GM12878 (cell line): Measurements from ENCODE around the gene CKMT2. TPM values are rescaled to one million over a fixed set of nuclear protein-coding genes. Genes with fewer than 3 reads are reported as not detected.

Experiments used
- HDGF ChIP-seq: fragments of 450-650 bp; IDR thresholded peaks from 2 replicates; pipeline ENCODE4 v1.6.1; 2016; ENCODE audit warnings: antibody characterized with exemption
- TCF12 ChIP-seq: IDR thresholded peaks from 2 replicates; pipeline ENCODE4 v1.6.1; 2011; ENCODE audit warnings: low read depth, mild to moderate bottlenecking, low read length
- polyA plus RNA-seq, 11 experiments: library from polyadenylated mRNA; depleted of rRNA in 4 of 11; unstranded in 6 of 11; stranded (reverse) in 5 of 11; fragments of >200 nt; fragmentation: Nextera tagmentation in 4 of 11; fragmentation: Illumina TruSeq in 1 of 11; extraction: Ambion mirVana in 4 of 11; extraction: Trizol in 1 of 11; gene quantifications; 1 replicate in 1 of 11; 2 replicates in 10 of 11; pipeline versions ENCODE4 v1.2.1 to v1.2.3, GENCODE V29; 2011 to 2016; ENCODE audit warnings: inconsistent platforms in 2 of 11, missing spikeins in 2 of 11, low read depth in 1 of 11
- total RNA-seq, 4 experiments: library from RNA; depleted of rRNA in 3 of 4; stranded (reverse); fragments of >200 nt in 3 of 4; fragmentation: Illumina TruSeq in 1 of 4; extraction: Trizol in 1 of 4; gene quantifications; 2 replicates each; pipeline versions ENCODE4 v1.2.1 to v1.2.3, GENCODE V29; 2013 to 2021
- TF ChIP-seq, protein P1 (sequence below): fragments of 450-650 bp; IDR thresholded peaks from 2 replicates; pipeline ENCODE4 v1.6.1; 2017; ENCODE audit warnings: mild to moderate bottlenecking, moderate library complexity
- TF ChIP-seq, protein P2 (sequence below): fragments of 450-650 bp; IDR thresholded peaks from 2 replicates; pipeline ENCODE4 v1.6.1; 2017; ENCODE audit warnings: mild to moderate bottlenecking, low read depth, inconsistent platforms; ENCODE audit not compliant: poor library complexity, severe bottlenecking
- TF ChIP-seq, protein P3 (sequence below): fragments of 450-650 bp; IDR thresholded peaks from 2 replicates; pipeline ENCODE4 v1.6.1; 2017; ENCODE audit warnings: mild to moderate bottlenecking, moderate library complexity

The CKMT2 gene
- total and polyA plus RNA-seq, 10 of the 15 experiments (the other 5 are each of a cell fraction or from before 2014, with no cell fraction given), result 0.70 to 1.2 TPM; not detected in 8

DNA sequence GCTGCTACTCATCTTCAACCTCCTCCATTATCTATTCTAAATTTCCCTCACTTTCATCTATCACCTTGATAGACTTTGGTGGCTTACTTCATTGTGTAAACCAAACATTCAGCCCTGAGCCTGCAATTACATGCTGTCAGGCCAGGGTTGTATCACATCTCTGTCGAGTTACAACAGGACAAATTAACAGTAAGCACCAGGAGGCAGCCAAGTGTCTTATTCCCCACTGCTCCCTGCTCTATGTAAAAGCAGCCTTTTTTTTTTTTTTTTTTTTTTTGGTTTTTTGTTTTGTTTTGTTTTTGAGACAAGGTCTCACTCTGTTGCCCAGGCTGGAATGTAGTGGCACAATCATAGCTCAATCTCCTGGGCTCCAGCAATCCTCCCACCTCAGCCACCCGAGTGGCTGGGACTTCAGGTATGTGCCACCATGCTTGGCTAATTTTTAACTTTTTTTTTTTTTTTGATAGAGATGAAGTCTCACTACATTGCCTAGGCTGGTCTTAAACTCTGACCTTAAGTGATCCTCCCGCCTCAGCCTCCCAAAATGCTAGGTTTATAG, 53.0 kb downstream of the CKMT2 start (continued):
- TF ChIP-seq, protein P1, sequence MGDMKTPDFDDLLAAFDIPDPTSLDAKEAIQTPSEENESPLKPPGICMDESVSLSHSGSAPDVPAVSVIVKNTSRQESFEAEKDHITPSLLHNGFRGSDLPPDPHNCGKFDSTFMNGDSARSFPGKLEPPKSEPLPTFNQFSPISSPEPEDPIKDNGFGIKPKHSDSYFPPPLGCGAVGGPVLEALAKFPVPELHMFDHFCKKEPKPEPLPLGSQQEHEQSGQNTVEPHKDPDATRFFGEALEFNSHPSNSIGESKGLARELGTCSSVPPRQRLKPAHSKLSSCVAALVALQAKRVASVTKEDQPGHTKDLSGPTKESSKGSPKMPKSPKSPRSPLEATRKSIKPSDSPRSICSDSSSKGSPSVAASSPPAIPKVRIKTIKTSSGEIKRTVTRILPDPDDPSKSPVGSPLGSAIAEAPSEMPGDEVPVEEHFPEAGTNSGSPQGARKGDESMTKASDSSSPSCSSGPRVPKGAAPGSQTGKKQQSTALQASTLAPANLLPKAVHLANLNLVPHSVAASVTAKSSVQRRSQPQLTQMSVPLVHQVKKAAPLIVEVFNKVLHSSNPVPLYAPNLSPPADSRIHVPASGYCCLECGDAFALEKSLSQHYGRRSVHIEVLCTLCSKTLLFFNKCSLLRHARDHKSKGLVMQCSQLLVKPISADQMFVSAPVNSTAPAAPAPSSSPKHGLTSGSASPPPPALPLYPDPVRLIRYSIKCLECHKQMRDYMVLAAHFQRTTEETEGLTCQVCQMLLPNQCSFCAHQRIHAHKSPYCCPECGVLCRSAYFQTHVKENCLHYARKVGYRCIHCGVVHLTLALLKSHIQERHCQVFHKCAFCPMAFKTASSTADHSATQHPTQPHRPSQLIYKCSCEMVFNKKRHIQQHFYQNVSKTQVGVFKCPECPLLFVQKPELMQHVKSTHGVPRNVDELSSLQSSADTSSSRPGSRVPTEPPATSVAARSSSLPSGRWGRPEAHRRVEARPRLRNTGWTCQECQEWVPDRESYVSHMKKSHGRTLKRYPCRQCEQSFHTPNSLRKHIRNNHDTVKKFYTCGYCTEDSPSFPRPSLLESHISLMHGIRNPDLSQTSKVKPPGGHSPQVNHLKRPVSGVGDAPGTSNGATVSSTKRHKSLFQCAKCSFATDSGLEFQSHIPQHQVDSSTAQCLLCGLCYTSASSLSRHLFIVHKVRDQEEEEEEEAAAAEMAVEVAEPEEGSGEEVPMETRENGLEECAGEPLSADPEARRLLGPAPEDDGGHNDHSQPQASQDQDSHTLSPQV, result no peak
- TF ChIP-seq TCF12 (no peak), HDGF (no peak)
- TF ChIP-seq, protein P2, sequence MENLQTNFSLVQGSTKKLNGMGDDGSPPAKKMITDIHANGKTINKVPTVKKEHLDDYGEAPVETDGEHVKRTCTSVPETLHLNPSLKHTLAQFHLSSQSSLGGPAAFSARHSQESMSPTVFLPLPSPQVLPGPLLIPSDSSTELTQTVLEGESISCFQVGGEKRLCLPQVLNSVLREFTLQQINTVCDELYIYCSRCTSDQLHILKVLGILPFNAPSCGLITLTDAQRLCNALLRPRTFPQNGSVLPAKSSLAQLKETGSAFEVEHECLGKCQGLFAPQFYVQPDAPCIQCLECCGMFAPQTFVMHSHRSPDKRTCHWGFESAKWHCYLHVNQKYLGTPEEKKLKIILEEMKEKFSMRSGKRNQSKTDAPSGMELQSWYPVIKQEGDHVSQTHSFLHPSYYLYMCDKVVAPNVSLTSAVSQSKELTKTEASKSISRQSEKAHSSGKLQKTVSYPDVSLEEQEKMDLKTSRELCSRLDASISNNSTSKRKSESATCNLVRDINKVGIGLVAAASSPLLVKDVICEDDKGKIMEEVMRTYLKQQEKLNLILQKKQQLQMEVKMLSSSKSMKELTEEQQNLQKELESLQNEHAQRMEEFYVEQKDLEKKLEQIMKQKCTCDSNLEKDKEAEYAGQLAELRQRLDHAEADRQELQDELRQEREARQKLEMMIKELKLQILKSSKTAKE, result no peak
- TF ChIP-seq, protein P3, sequence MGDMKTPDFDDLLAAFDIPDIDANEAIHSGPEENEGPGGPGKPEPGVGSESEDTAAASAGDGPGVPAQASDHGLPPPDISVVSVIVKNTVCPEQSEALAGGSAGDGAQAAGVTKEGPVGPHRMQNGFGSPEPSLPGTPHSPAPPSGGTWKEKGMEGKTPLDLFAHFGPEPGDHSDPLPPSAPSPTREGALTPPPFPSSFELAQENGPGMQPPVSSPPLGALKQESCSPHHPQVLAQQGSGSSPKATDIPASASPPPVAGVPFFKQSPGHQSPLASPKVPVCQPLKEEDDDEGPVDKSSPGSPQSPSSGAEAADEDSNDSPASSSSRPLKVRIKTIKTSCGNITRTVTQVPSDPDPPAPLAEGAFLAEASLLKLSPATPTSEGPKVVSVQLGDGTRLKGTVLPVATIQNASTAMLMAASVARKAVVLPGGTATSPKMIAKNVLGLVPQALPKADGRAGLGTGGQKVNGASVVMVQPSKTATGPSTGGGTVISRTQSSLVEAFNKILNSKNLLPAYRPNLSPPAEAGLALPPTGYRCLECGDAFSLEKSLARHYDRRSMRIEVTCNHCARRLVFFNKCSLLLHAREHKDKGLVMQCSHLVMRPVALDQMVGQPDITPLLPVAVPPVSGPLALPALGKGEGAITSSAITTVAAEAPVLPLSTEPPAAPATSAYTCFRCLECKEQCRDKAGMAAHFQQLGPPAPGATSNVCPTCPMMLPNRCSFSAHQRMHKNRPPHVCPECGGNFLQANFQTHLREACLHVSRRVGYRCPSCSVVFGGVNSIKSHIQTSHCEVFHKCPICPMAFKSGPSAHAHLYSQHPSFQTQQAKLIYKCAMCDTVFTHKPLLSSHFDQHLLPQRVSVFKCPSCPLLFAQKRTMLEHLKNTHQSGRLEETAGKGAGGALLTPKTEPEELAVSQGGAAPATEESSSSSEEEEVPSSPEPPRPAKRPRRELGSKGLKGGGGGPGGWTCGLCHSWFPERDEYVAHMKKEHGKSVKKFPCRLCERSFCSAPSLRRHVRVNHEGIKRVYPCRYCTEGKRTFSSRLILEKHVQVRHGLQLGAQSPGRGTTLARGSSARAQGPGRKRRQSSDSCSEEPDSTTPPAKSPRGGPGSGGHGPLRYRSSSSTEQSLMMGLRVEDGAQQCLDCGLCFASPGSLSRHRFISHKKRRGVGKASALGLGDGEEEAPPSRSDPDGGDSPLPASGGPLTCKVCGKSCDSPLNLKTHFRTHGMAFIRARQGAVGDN, result no peak
